ENCODE data around the gene DIS3L. TPM values are rescaled to one million over a fixed set of nuclear protein-coding genes. Genes with fewer than 3 reads are reported as not detected.

Gene DIS3L
- total and polyA plus RNA-seq, 2 of the 4 experiments (the other 2 are of a cell fraction), result 5.1 to 14.5 TPM

GRCh38 chr15:66364944-66365528 is 71.7 kb downstream of the DIS3L start:
- Histone ChIP-seq H3K36me3 (ENCODE audit: control insufficient read depth, insufficient read depth, low read length) (no peaks in the 10 kb centered on the region), H2AFZ (replicated peaks; ENCODE audit: low read length, poor library complexity) (no peak overlapping the region), H3K9me1 (ENCODE audit: insufficient read depth, low read length) (no peaks in the 10 kb centered on the region), H3K27me3 (ENCODE audit: control insufficient read depth, insufficient read depth, low read length) (no peaks in the 10 kb centered on the region), H4K91ac (ENCODE audit: insufficient read depth, low read depth, low read length) (no peak overlapping the region), H2BK15ac (ENCODE audit: low read depth, low read length) (no peak overlapping the region), H3K23ac (ENCODE audit: low read depth, low read length) (no peak overlapping the region), H2BK120ac (ENCODE audit: low read depth, low read length) (no peak overlapping the region), H3K4me2 (ENCODE audit: low read depth, low read length) (no peak overlapping the region), H3K4me1 (ENCODE audit: control insufficient read depth, insufficient read depth, low read length) (no peaks in the 10 kb centered on the region), H3K9me3 (ENCODE audit: control insufficient read depth, insufficient read depth, low read length) (no peaks in the 10 kb centered on the region), H3K4ac (ENCODE audit: low read depth, low read length) (no peak overlapping the region), H4K20me1 (ENCODE audit: insufficient read depth, low read length) (no peaks in the 10 kb centered on the region), H3K14ac (replicated peaks; ENCODE audit: low read depth, low read length) (no peak overlapping the region), H4K5ac (ENCODE audit: low read depth, low read length) (no peak overlapping the region), H3K79me1 (ENCODE audit: low read depth in 1 of 2, low read length in 2 of 2) (no peaks in the 10 kb centered on the region), H4K8ac (ENCODE audit: low read depth in 2 of 2, low read length in 2 of 2) (no peak overlapping the region), H2AK9ac (replicated peaks; ENCODE audit: low read depth, low read length, poor library complexity) (no peak overlapping the region), H2BK5ac (ENCODE audit: low read depth, low read length, poor library complexity, severe bottlenecking) (no peak overlapping the region), H3K56ac (ENCODE audit: extremely low read depth, insufficient read depth, low read length) (no peak overlapping the region), H2AK5ac (ENCODE audit: low read depth, low read length) (no peak overlapping the region), H3K18ac (ENCODE audit: low read depth, low read length) (no peak overlapping the region), H3K27ac (ENCODE audit: insufficient read depth, low read length) (no peak overlapping the region), H2BK20ac (ENCODE audit: low read depth, low read length) (no peak overlapping the region), H3K9ac (ENCODE audit: low read depth, low read length) (no peak overlapping the region), H3K4me3 (ENCODE audit: insufficient read depth, low read depth, low read length) (no peak overlapping the region)
- DNase-seq (no peak), ATAC-seq (ENCODE audit: low read depth) (no peak)
- TF ChIP-seq SMC3 (IDR thresholded peaks at IDR 0.05; ENCODE audit: low read depth, low read length), result no peak
- TF ChIP-seq MXI1 (IDR thresholded peaks at IDR 0.05; ENCODE audit: borderline replicate concordance, low read depth, low read length), result no peak
- no peak for TF ChIP-seq MAFK (IDR thresholded peaks at IDR 0.05; ENCODE audit: low read depth, low read length)
- in situ Hi-C loops (cut with MboI; ENCODE audit: low sequenced_read_pairs), result loop anchor here (25.0 kb wide), 1 partner anchor 497 kb away; no protein-coding TSS in a partner anchor
- CTCF ChIA-PET, result no interaction called here
- dilution Hi-C loops (cut with HindIII; ENCODE audit: low sequenced_read_pairs, unreplicated experiment), result no loop called here
- BruUV-seq (replicated peaks), result no TSS peak
- intact Hi-C loops (cut with micrococcal nuclease), result no loop called here
- WGBS, 2 experiments (ENCODE audit: extremely low coverage in 2 of 2, insufficient read length in 1 of 2), result 40% methylated on average over 1 of the region's 3 CpGs; no CpG with 5 or more reads in 1 of the 2 experiments
- POLR2A ChIA-PET (ENCODE audit: unreplicated experiment), result no interaction called here

All from IMR-90 (cell line).